ENCODE measurements around the gene ECI1.

Gene ECI1

DNA sequence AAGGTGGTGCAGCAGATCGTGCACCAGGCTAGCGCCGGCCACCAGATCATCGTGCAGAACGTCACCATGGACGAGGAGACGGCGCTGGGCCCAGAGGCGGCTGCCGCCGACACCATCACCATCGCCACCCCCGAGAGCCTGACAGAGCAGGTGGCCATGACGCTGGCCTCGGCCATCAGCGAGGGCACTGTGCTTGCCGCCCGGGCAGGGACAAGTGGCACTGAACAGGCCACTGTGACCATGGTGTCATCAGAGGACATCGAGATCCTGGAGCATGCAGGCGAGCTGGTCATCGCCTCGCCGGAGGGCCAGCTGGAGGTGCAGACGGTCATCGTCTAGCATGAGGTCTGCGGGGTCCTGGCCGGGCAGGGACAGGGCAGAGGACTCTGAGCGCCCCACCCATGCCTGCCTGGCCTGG lies 16.1 kb downstream of the ECI1 start:
- no peak for DNase-seq (ENCODE audit: insufficient read length, low spot score)
- FAIRE-seq = no peak

DNA sequence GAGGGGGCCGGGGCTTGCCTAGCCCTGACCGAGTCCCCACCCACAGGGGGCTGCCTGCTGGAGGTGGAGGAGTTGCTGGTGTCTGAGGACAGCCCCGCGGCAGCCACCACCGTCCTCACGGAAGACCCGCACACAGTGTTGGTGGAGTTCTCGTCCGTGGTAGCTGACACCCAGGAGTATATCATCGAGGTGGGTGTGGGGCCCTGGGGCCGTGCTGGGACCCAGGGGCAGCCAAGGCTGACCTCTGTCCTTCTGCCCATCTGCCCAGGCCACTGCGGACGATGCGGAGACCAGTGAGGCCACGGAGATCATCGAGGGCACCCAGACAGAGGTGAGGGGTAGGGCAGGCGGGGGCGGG lies 16.6 kb downstream of the ECI1 start:
- DNase-seq (ENCODE audit: insufficient read length, low spot score) = no peak
- no peak for FAIRE-seq

DNA sequence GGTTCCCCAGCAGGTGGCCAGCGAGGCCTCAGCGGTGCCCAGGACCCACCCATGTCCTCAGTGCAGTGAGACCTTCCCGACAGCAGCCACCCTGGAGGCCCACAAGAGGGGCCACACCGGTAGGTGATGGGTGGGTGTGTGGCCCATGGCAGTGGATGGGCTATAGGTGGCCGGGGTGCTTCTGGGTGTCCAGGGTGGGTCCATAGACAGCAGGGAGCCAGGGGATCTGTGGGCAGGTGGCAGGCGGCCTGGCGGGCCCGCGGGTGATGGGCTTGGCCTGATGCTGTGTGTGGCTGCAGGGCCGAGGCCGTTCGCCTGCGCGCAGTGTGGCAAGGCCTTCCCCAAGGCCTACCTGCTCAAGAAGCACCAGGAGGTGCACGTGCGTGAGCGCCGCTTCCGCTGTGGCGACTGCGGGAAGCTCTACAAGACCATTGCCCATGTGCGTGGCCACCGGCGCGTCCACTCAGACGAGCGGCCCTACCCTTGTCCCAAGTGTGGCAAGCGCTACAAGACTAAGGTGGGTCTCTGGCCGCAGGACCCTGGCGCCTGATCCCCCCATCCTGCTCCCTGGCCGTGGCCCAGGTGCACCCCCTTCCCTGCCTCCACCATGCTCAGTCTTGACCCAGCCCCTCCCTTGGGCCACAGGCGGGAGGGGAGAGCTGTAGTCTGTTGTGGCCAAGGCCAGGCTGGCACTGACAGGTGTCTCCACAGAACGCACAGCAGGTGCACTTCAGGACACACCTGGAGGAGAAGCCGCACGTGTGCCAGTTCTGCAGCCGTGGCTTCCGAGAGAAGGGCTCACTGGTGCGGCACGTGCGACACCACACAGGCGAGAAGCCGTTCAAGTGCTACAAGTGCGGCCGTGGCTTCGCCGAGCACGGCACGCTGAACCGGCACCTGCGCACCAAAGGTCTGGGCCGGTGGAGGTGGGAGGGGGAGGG lies 17.2 kb downstream of the ECI1 start:
- no peak for FAIRE-seq
- no peak for DNase-seq (ENCODE audit: insufficient read length, low spot score)

DNA sequence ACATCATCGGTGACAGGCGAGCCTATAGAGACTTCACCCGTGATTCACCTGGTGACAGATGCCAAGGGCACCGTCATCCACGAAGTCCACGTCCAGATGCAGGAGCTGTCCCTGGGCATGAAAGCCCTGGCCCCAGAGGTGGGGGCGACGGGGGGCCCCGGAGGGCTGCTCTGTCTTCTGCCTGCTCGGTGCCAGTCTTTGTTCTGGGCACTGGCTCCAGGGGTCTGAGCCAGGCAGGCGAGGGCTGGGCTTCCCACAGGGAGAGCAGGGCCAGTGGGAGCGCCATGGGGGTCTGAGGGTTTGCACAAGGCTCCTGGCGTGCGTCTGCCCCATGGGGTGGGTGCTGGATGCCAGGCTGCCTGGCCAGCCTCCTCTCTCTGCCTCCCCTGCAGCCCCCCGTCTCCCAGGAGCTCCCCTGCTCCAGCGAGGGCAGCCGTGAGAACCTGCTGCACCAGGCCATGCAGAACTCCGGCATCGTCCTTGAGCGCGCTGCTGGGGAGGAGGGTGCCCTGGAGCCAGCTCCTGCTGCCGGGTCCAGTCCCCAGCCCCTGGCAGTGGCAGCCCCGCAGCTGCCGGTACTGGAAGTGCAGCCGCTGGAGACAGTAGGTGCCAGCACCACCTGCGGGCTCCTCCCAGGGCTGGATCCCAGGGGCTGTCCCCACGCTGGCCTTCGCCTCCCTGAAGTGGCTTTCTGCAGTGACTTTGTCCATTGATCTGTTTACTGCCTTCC lies 18.2 kb downstream of the ECI1 start:
- DNase-seq (ENCODE audit: insufficient read length, low spot score) (no peak), FAIRE-seq (no peak)

DNA sequence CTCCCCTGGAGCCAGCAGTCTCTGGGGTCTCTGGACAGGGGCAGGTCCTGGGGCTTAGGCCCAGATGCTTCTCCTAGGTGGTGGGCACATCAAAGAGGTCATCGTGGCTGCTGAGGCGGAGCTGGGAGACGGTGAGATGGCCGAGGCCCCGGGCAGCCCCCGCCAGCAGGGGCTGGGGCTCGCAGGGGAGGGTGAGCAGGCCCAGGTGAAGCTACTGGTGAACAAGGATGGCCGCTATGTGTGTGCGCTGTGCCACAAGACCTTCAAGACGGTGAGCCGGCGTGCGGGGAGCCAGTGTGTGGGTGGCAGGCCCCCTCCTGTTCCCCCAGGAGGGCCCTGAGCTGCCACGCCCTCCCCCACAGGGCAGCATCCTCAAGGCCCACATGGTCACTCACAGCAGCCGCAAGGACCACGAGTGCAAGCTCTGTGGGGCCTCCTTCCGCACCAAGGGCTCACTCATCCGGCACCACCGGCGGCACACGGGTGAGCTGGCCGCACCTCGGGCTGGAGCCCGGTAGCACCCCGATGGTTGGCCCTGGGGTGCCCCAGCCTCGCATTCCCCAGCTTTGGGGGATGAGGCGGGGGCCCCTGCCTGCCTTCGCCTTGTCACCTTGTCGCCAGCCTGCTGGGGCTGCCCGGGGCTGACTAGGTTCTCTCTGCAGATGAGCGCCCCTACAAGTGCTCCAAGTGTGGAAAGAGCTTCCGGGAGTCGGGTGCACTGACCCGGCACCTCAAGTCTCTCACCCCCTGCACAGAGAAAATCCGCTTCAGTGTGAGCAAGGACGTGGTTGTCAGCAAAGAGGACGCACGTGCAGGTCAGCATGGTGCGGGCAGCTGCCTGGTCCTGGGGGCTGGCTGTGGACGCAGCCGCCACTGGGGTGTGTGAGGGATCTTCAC lies 19.0 kb downstream of the ECI1 start:
- DNase-seq (ENCODE audit: insufficient read length, low spot score) (no peak), FAIRE-seq (no peak)

DNA sequence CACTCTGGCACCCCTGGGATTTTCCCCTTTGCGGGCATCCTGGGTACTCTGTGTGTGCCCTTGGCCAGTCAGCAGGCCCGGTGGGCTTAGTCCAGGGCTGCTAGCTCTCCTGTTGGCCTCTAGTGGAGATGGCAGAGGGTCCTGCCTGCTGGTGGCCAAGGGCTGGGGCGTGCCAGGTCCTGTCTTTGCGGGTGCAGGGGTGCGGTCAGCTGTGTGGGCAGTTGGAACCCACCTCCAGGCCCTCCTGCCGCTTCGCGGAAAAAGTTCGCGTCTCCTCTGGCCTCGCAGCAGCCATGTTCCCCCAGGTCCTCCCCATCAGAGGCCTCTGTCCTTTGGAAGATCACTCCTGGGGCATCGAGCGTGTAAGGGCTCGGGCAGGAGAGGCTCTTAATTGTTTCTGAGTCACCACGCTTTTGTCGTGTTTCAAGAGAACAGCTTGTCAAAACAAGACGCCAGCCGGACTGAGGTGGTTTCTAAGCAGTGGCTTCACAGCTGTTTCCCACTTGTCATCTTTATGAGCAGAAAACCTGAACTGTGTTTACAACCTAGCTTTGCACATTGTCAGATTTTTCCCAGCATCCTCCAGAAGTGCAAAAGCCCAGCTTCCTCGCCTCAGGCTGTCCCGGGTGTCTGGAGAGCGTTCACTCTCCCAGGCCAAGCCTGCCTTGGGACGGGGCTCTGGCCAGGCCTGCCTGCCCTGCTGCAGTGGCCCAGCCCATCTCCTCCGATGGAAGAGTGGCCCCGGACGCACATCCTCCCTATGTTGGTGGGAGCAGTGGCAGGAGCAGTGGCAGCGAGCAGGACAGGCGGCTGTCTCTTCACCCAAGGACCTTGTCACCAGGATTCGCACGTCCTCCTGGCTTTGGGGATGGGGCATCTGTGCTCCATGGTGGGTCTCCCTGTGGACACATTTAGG lies 20.1 kb downstream of the ECI1 start:
- no peak for DNase-seq (ENCODE audit: insufficient read length, low spot score)
- no peak for FAIRE-seq

DNA sequence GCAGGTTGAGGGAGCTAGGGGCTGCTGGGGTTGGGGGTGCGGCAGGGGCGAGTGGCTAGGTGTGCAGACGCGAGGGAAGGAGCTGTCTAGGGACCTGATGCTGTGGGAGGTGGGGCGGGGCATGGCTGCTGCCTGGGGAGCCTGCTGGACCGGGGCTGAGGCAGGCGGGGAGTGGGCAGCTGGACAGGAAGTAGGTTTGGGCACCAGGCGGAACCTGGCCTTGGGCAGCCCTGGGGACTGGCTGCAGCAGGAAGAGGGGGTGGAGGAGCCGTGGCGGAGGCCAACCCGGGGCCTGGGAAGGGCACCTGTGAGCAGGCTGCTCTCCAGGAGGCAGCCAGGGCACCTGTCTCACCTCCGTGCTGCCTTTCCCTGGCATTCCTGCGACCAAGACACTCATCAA lies 21.0 kb downstream of the ECI1 start:
- DNase-seq (ENCODE audit: insufficient read length, low spot score) = no peak
- no peak for FAIRE-seq

DNA sequence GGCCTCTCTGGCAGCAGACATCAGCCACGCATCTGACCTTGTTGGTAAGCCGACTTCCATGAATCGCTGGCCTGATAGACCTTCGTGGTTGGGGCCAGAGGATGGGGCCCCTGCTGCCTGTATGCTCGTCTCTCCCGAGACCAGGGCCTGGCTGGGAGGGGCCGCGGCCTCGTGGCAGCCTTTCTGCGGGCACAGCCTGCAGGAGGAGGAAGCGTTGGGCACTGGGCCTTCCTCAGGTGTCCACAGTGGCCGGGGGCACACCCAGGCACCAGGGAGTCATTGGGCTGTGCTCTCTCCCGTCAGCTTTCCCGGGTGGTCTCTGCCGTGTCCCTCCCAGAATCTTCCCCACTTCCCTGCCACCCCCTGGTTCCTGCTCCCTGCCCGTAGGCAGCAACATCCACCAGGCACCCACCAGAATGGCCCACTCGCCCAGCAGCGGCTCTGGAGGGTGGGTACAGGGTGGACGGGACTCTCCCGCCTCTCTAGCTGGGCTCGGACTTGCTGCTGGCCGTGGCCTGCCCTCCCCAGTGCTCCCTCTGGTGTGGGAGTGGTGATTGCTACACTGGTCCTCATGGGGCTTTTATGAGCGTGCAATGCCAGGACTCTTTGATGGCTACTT lies 21.6 kb downstream of the ECI1 start:
- DNase-seq (ENCODE audit: insufficient read length, low spot score) (no peak), FAIRE-seq (no peak)

DNA sequence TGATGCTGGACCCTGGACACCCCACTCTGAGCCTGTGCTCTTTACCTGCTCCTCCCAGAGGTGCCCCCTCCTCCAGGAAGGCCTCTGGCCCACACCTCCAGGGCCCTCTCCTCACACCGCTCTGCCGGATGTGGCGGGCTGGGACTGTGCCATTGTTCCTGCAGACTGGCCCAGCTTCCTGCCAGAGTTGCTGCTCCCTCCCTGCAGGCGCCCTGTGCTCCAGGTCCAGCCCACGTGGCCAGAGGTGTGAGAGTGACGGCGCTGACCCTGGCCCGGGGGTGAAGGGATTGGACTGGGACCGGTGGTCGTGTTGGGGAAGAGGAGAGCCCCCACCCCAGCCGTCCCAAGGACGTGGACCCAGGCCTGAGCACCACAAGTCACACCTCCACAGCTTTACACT lies 22.3 kb downstream of the ECI1 start:
- FAIRE-seq = no peak

DNA sequence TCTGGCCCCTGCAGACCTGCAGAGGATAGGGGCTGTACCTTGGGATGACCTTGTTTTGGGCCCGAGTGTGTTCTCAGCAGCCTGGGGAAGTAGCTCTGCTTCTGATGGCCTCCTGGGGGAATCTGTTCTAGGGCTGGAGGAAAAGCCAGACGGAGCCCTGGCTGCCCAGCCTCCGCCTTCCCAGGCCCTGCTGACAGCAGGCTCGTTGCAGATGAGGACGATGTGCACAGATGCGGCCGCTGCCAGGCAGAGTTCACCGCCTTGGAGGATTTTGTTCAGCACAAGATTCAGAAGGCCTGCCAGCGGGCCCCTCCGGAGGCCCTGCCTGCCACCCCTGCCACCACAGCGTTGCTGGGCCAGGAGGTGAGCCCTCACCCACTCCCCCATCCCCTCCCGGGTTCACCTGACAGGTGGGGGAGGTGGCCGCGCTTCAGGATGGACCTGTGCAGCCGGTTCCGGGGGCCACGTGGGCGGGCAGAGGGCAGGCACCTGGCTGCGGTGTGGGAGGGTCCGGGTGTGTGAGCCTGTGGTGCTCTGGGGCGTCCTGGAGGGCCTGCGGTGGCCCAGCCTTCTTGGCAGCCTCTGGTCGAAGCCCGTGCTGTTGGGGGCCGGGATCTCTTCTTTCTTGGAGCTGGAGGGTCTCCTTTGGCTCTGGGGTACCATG lies 23.1 kb downstream of the ECI1 start:
- no peak for FAIRE-seq
- DNase-seq (ENCODE audit: insufficient read length, low spot score) = no peak

More for the DNA sequence above, 22.3 kb downstream of the ECI1 start:
- DNase-seq (ENCODE audit: insufficient read length, low spot score) = no peak

DNA sequence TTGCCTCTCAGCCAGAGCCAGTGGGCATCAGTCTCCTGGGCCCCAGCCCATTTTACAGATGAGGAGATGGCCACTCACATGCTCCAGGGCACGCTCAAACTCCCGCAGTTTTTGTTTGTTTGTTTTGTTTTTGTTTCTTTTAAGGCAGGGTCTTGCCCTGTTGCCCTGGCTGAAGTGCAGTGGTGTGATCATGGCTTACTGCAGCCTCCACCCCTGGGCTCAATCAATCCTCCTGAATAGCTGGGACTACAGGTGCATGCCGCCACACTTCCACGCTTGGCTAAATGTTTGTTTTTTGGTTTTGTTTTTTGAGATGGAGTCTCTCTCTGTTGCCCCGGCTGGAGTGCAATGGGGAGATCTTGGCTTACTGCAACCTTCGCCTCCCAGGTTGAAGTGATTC lies 24.5 kb downstream of the ECI1 start:
- DNase-seq (ENCODE audit: insufficient read length, low spot score) = no peak
- no peak for FAIRE-seq

DNA sequence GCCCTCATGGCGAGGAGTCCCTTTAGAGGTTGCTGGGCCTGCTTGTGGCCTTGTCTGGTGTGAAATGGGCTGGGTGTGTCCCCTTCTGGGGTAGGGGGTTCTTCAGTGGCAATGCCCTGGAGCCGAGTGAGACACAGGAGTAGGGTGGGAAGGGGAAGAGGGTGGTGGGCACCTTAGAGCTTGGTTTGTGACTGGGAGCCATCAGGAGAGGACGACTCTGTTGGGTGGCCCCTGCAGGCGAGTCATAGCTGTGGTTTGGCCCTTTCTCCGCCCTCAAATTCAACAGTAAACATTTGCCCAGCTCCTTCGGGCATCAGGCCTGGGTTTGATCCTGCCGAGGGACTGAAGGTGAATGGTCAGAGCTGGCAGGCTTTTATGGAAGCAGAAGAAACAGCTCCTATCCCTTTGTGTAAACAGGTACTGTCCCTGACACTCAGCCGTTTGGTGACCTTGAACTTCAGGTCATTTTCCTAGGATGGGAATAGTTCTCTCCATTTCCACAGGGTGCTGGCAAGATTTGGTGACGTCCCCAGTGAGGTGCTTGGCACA lies 25.1 kb downstream of the ECI1 start:
- no peak for FAIRE-seq
- DNase-seq (ENCODE audit: insufficient read length, low spot score) = no peak

DNA sequence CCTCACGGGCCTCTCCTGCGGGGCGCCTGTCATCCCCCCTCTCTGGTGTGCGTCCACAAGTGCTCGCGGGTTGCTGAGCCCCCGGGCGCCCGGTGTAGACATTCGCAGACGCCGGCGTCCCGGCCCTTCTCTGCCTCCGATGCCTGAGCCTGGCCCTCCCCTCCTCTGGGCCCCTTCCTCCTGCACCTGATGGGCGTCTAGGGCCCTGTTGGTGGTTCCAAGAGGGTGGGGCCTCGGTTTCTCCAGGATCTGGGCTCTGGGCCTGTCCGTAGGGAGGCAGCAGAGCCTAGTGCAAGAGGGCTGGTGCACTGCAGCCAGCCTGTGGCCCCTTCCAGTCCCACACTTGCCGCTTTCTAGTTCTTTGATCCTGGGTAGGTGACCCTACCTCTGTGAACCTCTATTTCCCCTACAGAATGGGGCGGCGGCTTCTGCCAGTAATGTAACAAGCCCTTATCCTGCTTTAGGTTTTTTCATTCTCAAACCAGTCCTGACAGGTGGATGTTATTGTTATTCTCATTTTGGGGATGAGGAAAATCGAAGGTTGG lies 27.4 kb downstream of the ECI1 start:
- peak; percentile 52 for DNase-seq (ENCODE audit: insufficient read length, low spot score)
- FAIRE-seq = peak; percentile 18

DNA sequence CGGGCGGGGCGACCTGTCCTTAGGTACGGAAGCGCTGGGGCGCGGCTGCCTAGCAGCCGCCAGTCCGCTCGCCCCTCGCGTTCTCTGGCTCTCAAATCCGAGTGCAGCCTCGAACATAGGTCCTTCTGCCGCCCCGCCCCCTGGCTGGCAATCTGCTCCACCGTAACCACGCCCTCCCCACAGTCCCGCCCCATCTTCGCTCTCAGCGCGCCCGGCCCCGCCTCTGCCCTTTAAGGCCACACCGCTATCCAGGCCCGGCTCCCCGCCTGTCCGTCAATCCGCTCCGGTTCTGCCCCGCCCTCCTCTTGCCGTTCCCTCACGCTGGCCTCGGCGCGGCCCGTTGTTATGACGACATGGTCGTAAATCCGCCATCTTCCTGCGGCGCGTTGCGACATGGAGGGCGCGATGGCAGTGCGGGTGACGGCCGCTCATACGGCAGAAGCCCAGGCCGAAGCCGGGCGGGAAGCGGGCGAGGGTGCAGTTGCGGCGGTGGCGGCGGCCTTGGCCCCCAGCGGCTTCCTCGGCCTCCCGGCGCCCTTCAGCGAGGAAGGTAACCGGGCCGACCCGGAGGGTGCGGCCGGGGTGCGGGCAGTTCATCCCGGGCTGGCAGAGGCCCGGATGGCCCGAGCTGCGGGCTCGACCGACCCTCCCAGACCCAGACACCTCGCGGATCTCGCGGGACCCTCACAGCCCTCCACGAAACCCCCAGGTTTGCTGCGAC lies 28.0 kb downstream of the ECI1 start, which contains the start of gene E4F1:
Gene E4F1, plus strand, starts transcription at position 371 of the 721 bp plus-strand sequence. Its CDS starts 23 bp downstream, at position 394.
- FAIRE-seq (peak; percentile 99), DNase-seq (ENCODE audit: insufficient read length, low spot score) (peak; percentile 100)

DNA sequence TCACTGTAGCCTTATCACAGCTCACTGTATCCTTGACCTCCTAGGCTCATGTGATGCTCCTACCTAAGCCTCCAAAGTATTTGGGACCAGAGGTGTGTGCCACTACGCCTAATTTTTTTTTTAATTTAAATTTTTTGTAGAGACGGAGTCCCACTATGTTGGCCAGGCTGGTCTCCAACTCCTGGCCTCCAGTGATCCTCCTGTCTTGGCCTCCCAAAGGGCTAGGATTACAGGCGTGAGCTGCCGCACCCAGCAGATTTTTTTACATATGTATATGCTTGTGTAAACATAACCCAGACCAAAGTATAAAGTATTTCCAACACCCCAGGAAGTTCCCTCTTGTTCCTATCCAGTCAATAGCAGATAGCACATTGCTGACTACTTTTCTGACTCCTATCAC lies 35.1 kb downstream of the ECI1 start:
- DNase-seq (ENCODE audit: insufficient read length, low spot score) = no peak
- FAIRE-seq = no peak

DNA sequence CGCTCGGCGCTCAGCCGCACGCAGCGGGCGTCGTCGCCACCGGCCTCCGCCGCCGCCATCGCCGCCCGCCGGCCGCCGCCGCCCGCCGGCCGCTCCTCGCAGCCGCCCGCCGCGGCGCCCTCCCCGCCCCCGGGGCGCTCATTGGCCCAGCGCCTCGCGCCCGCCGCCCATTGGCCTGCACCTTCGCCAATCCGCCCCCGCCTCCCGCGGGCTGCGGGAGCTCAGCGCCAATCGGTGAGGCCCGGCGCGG lies 36.7 kb downstream of the ECI1 start, which contains the start of gene PGP:
Gene PGP, minus strand, starts transcription at position 122 of the 250 bp plus-strand sequence. Its CDS starts 63 bp downstream, at position 59.
- FAIRE-seq = no peak
- DNase-seq (ENCODE audit: insufficient read length, low spot score) = no peak

DNA sequence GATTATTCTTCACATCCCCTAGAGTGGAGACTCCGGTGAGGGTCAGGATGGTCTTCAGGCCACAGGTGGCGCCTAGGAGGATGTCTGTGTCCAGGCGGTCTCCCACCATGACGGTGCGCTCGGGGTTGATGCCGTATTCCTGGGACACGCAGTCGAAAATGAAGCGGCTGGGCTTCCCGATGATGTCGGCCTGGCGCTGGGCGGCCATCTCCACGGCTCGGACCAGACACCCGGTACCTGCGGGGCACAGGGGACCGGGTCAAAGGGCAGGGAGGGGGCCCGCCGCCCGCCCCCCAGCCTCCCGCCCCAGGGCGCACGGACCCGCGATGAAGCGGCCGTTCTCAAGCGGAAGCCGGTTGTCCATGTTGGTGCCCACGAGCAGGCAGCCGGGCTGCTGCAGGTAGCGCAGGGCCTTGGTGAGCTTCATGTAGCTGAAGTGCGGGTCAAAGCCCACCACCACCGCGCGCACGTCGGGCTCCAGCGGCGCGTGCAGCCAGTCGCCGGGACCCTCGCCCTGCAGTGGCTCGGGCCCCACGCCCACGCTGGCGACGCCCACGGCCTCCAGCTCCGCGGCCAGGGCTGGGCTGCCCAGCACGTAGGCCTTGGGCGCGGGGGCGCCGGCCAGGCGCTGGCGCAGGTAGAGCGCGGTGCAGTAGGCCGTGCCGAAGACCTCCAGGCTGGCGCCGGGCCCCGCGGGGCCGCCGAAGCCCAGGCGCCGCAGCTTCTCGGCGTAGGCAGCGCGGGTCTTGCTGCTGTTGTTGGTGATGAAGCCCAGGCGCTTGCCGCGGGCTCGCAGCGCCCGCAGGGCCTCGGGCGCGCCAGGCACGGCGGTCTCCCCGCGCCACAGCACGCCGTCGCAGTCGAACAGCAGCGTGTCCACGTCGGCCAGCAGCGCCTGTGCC lies 37.3 kb downstream of the ECI1 start:
- no peak for DNase-seq (ENCODE audit: insufficient read length, low spot score)
- no peak for FAIRE-seq
